HG02938 (cell line): ENCODE results near the gene DNM1.

Experiments
- ATAC-seq: cut with Tn5 transposase; IDR thresholded peaks from one replicate; pipeline ENCODE4 v1.9.1; 2021; ENCODE audit warnings: mild to moderate bottlenecking, moderate library complexity; ENCODE audit not compliant: unreplicated experiment

Gene DNM1

GRCh38 chr9:128304136-128304970 lies 101.2 kb downstream of the DNM1 start:
- no peak for ATAC-seq
